HG02870 (cell line): ENCODE results near the gene DLX5.

Experiments used
- ATAC-seq: cut with Tn5 transposase; IDR thresholded peaks from one replicate; pipeline ENCODE4 v1.9.1; 2021; ENCODE audit warnings: mild to moderate bottlenecking, moderate library complexity; ENCODE audit not compliant: unreplicated experiment

The DLX5 gene

GRCh38 chr7:97006055-97006815 lies 18.4 kb downstream of the DLX5 start:
- no peak for ATAC-seq

- ATAC-seq, result no peak
These were observed 19.2 kb downstream of the DLX5 start, which contains the start of gene DLX6 for GRCh38 chr7:97005183-97006054. Gene DLX6 (plus strand): TSS chr7:97005553. CDS start chr7:97005978, 425 bp downstream.

GRCh38 chr7:97004247-97005182 lies 20.1 kb downstream of the DLX5 start:
- ATAC-seq, result no peak

- no peak for ATAC-seq
These were observed 21.1 kb downstream of the DLX5 start for GRCh38 chr7:97003262-97004246.

GRCh38 chr7:97002555-97003261 lies 21.9 kb downstream of the DLX5 start:
- ATAC-seq, result no peak

- no peak for ATAC-seq
These were observed 22.7 kb downstream of the DLX5 start for GRCh38 chr7:97001656-97002554.

- ATAC-seq, result no peak
These were observed 23.4 kb downstream of the DLX5 start for GRCh38 chr7:97001221-97001620.

GRCh38 chr7:96998744-96999143 lies 25.9 kb downstream of the DLX5 start:
- ATAC-seq, result no peak

- ATAC-seq, result no peak
These were observed 26.3 kb downstream of the DLX5 start for GRCh38 chr7:96998333-96998732.

- no peak for ATAC-seq
These were observed 27.1 kb downstream of the DLX5 start for GRCh38 chr7:96997512-96998032.

GRCh38 chr7:96996958-96997511 lies 27.6 kb downstream of the DLX5 start:
- no peak for ATAC-seq

- ATAC-seq, result no peak
These were observed 28.3 kb downstream of the DLX5 start for GRCh38 chr7:96996111-96996957.

GRCh38 chr7:96995406-96996110 lies 29.1 kb downstream of the DLX5 start:
- no peak for ATAC-seq

GRCh38 chr7:96993980-96994379 lies 30.7 kb downstream of the DLX5 start:
- no peak for ATAC-seq

- ATAC-seq, result no peak
These were observed 31.4 kb downstream of the DLX5 start for GRCh38 chr7:96993094-96993865.
